22Rv1 (cell line): ENCODE results near the gene ST8SIA6.

Source experiments
- CTCF ChIP-seq: fragments of 450-650 bp; IDR thresholded peaks from 2 replicates; pipeline ENCODE4 v1.5.1; 2017; ENCODE audit warnings: mild to moderate bottlenecking
- ZFX ChIP-seq: fragments of 450-650 bp; IDR thresholded peaks from 2 replicates; pipeline ENCODE4 v1.6.1; 2017; ENCODE audit warnings: antibody characterized with exemption, borderline replicate concordance

- TF ChIP-seq CTCF (no peak), ZFX (no peak)
Observed at GRCh38 chr10:17386616-17387075, 67.7 kb downstream of the ST8SIA6 start.
